ENCODE measurements around the gene ETV1.

Gene ETV1

GRCh38 chr7:13989126-13989948, at the start of gene ETV1:
ETV1 (minus strand) TSS chr7:13989666; CDS start chr7:13989052, 614 bp downstream.
- Histone ChIP-seq H3K9ac (ENCODE audit: low read depth, low read length) (peak within 1 kb of the TSS; percentile 69), H3K4me1 (ENCODE audit: insufficient read depth, low read length) (peaks cover 14% of the 10 kb centered on the region), H3K9me3 (ENCODE audit: control insufficient read depth, insufficient read depth, low read length) (no peaks in the 10 kb centered on the region), H3K36me3 (ENCODE audit: insufficient read depth, low read length) (no peaks in the 10 kb centered on the region)

- Histone ChIP-seq H3K36me3 (ENCODE audit: insufficient read depth, low read length) (no peaks in the 10 kb centered on the region), H3K9ac (ENCODE audit: low read depth, low read length) (no peak overlapping the region), H3K4me1 (ENCODE audit: insufficient read depth, low read length) (peaks cover 9% of the 10 kb centered on the region; the same call in 1 of the 2 replicates), H3K9me3 (ENCODE audit: control insufficient read depth, insufficient read depth, low read length) (no peaks in the 10 kb centered on the region)
Measured at GRCh38 chr7:14024406-14024805, 34.9 kb upstream of the ETV1 start.

GRCh38 chr7:14023838-14024237, 34.4 kb upstream of the ETV1 start:
- Histone ChIP-seq H3K4me1 (ENCODE audit: insufficient read depth, low read length) (peaks cover 9% of the 10 kb centered on the region; the same call in 1 of the 2 replicates), H3K9me3 (ENCODE audit: control insufficient read depth, insufficient read depth, low read length) (no peaks in the 10 kb centered on the region), H3K9ac (ENCODE audit: low read depth, low read length) (no peak overlapping the region), H3K36me3 (ENCODE audit: insufficient read depth, low read length) (no peaks in the 10 kb centered on the region)

- Histone ChIP-seq H3K9me3 (ENCODE audit: control insufficient read depth, insufficient read depth, low read length) (no peaks in the 10 kb centered on the region), H3K36me3 (ENCODE audit: insufficient read depth, low read length) (no peaks in the 10 kb centered on the region), H3K9ac (ENCODE audit: low read depth, low read length) (no peak overlapping the region), H3K4me1 (ENCODE audit: insufficient read depth, low read length) (peaks cover 9% of the 10 kb centered on the region; the same call in 1 of the 2 replicates)
Measured at GRCh38 chr7:14023342-14023741, 33.9 kb upstream of the ETV1 start.

- H3K9ac ChIP-seq (ENCODE audit: low read depth, low read length) = no peak overlapping the region
- no peaks in the 10 kb centered on the region for H3K36me3 ChIP-seq (ENCODE audit: insufficient read depth, low read length)
- no peaks in the 10 kb centered on the region for H3K9me3 ChIP-seq (ENCODE audit: control insufficient read depth, insufficient read depth, low read length)
- H3K4me1 ChIP-seq (ENCODE audit: insufficient read depth, low read length) = peaks cover 9% of the 10 kb centered on the region; the same call in 1 of the 2 replicates
Measured at GRCh38 chr7:14021069-14021468, 31.6 kb upstream of the ETV1 start.

GRCh38 chr7:14020339-14020900, 31.0 kb upstream of the ETV1 start:
- Histone ChIP-seq H3K36me3 (ENCODE audit: insufficient read depth, low read length) (no peaks in the 10 kb centered on the region), H3K9me3 (ENCODE audit: control insufficient read depth, insufficient read depth, low read length) (no peaks in the 10 kb centered on the region), H3K9ac (ENCODE audit: low read depth, low read length) (no peak overlapping the region), H3K4me1 (ENCODE audit: insufficient read depth, low read length) (peaks cover 9% of the 10 kb centered on the region; the same call in 1 of the 2 replicates)

- Histone ChIP-seq H3K9me3 (ENCODE audit: control insufficient read depth, insufficient read depth, low read length) (no peaks in the 10 kb centered on the region), H3K9ac (ENCODE audit: low read depth, low read length) (no peak overlapping the region), H3K36me3 (ENCODE audit: insufficient read depth, low read length) (no peaks in the 10 kb centered on the region), H3K4me1 (ENCODE audit: insufficient read depth, low read length) (peaks cover 9% of the 10 kb centered on the region; the same call in 1 of the 2 replicates)
Measured at GRCh38 chr7:14018751-14019150, 29.3 kb upstream of the ETV1 start.

GRCh38 chr7:14016950-14017349, 27.5 kb upstream of the ETV1 start:
- no peaks in the 10 kb centered on the region for H3K9me3 ChIP-seq (ENCODE audit: control insufficient read depth, insufficient read depth, low read length)
- peaks cover 9% of the 10 kb centered on the region; the same call in 1 of the 2 replicates for H3K4me1 ChIP-seq (ENCODE audit: insufficient read depth, low read length)
- no peaks in the 10 kb centered on the region for H3K36me3 ChIP-seq (ENCODE audit: insufficient read depth, low read length)
- no peak overlapping the region for H3K9ac ChIP-seq (ENCODE audit: low read depth, low read length)

- Histone ChIP-seq H3K4me1 (ENCODE audit: insufficient read depth, low read length) (no peaks in the 10 kb centered on the region), H3K9me3 (ENCODE audit: control insufficient read depth, insufficient read depth, low read length) (no peaks in the 10 kb centered on the region)
Measured at GRCh38 chr7:14013898-14014297, 24.4 kb upstream of the ETV1 start.

GRCh38 chr7:14009453-14010418, 20.3 kb upstream of the ETV1 start:
- Histone ChIP-seq H3K4me1 (ENCODE audit: insufficient read depth, low read length) (no peaks in the 10 kb centered on the region), H3K36me3 (ENCODE audit: insufficient read depth, low read length) (no peaks in the 10 kb centered on the region), H3K9me3 (ENCODE audit: control insufficient read depth, insufficient read depth, low read length) (no peaks in the 10 kb centered on the region), H3K9ac (ENCODE audit: low read depth, low read length) (no peak overlapping the region)

More at GRCh38 chr7:14013898-14014297, 24.4 kb upstream of the ETV1 start:
- no peak overlapping the region for H3K9ac ChIP-seq (ENCODE audit: low read depth, low read length)
- no peaks in the 10 kb centered on the region for H3K36me3 ChIP-seq (ENCODE audit: insufficient read depth, low read length)

GRCh38 chr7:14001139-14001538, 11.7 kb upstream of the ETV1 start:
- H3K9me3 ChIP-seq (ENCODE audit: control insufficient read depth, insufficient read depth, low read length) = no peaks in the 10 kb centered on the region

GRCh38 chr7:14000247-14000646, 10.8 kb upstream of the ETV1 start:
- H3K9ac ChIP-seq (ENCODE audit: low read depth, low read length) = no peak overlapping the region
- peaks cover 15% of the 10 kb centered on the region for H3K4me1 ChIP-seq (ENCODE audit: insufficient read depth, low read length)
- no peaks in the 10 kb centered on the region for H3K36me3 ChIP-seq (ENCODE audit: insufficient read depth, low read length)
- H3K9me3 ChIP-seq (ENCODE audit: control insufficient read depth, insufficient read depth, low read length) = no peaks in the 10 kb centered on the region

More at GRCh38 chr7:14001139-14001538, 11.7 kb upstream of the ETV1 start:
- no peaks in the 10 kb centered on the region for H3K36me3 ChIP-seq (ENCODE audit: insufficient read depth, low read length)
- H3K4me1 ChIP-seq (ENCODE audit: insufficient read depth, low read length) = peaks cover 15% of the 10 kb centered on the region
- H3K9ac ChIP-seq (ENCODE audit: low read depth, low read length) = no peak overlapping the region

GRCh38 chr7:13998866-13999265, 9.4 kb upstream of the ETV1 start:
- H3K9ac ChIP-seq (ENCODE audit: low read depth, low read length) = no peak overlapping the region
- H3K4me1 ChIP-seq (ENCODE audit: insufficient read depth, low read length) = peaks cover 15% of the 10 kb centered on the region
- H3K36me3 ChIP-seq (ENCODE audit: insufficient read depth, low read length) = no peaks in the 10 kb centered on the region
- no peaks in the 10 kb centered on the region for H3K9me3 ChIP-seq (ENCODE audit: control insufficient read depth, insufficient read depth, low read length)

- H3K4me1 ChIP-seq (ENCODE audit: insufficient read depth, low read length) = peaks cover 9% of the 10 kb centered on the region
- no peaks in the 10 kb centered on the region for H3K36me3 ChIP-seq (ENCODE audit: insufficient read depth, low read length)
- H3K9me3 ChIP-seq (ENCODE audit: control insufficient read depth, insufficient read depth, low read length) = no peaks in the 10 kb centered on the region
- H3K9ac ChIP-seq (ENCODE audit: low read depth, low read length) = peak overlapping the region; percentile 61
Measured at GRCh38 chr7:13992596-13992964, 3.1 kb upstream of the ETV1 start.
